ENCODE data around the gene PCDHAC1.

GRCh38 chr5:140964356-140964755 lies 38.3 kb downstream of the PCDHAC1 start:
- TF ChIP-seq CTCF (IDR thresholded peaks at IDR 0.05) (no peak), POLR2A (IDR thresholded peaks at IDR 0.05) (no peak)
